Type B pancreatic cell (in vitro differentiated cells): ENCODE data around the gene SLTM. TPM values are rescaled to one million over a fixed set of nuclear protein-coding genes. Genes with fewer than 3 reads are reported as not detected.

Source experiments
- DNase-seq: peaks from one replicate; pipeline ENCODE4 v3.0.0; 2021; ENCODE audit warnings: mixed read lengths; ENCODE audit not compliant: unreplicated experiment; ENCODE audit errors: extremely low spot score
- H3K27ac Mint-ChIP-seq: 2 replicates; pipeline ENCODE4 v1.8.0; 2021; ENCODE audit warnings: mild to moderate bottlenecking, mixed read lengths
- H3K27me3 Mint-ChIP-seq: 2 replicates; pipeline ENCODE4 v1.8.0; 2021; ENCODE audit warnings: mixed read lengths
- H3K36me3 Mint-ChIP-seq: 2 replicates; pipeline ENCODE4 v1.8.0; 2021; ENCODE audit warnings: mixed read lengths
- H3K4me1 Mint-ChIP-seq: one replicate; pipeline ENCODE4 v1.8.0; 2021; ENCODE audit warnings: mixed read lengths; ENCODE audit not compliant: unreplicated experiment
- H3K4me3 Mint-ChIP-seq: 2 replicates; pipeline ENCODE4 v1.8.0; 2021; ENCODE audit warnings: mild to moderate bottlenecking, mixed read lengths
- H3K9me3 Mint-ChIP-seq: 2 replicates; pipeline ENCODE4 v1.8.0; 2021; ENCODE audit warnings: mixed read lengths
- CTCF ChIP-seq: fragments of 200-600 bp; sonication (generic); conservative IDR thresholded peaks from 2 replicates; pipeline ENCODE4 v1.5.0; 2021; ENCODE audit warnings: antibody characterized with exemption, mild to moderate bottlenecking
- total RNA-seq: library from RNA; stranded (reverse); gene quantifications from 2 replicates; pipeline ENCODE4 v1.2.1, GENCODE V29; 2021; ENCODE audit warnings: low replicate concordance

Gene SLTM
- total RNA-seq, 1 donor from 2014 or later = 103 TPM

- Mint-ChIP-seq H3K9me3 (no peaks in the 10 kb centered on the region), H3K27ac (no peak overlapping the region), H3K27me3 (no peaks in the 10 kb centered on the region), H3K36me3 (no peaks in the 10 kb centered on the region), H3K4me1 (no peaks in the 10 kb centered on the region), H3K4me3 (no peak overlapping the region)
- no peak for TF ChIP-seq CTCF
- DNase-seq = no peak
Observed at GRCh38 chr15:58967479-58967878, 34.0 kb upstream of the SLTM start.

- no peak for DNase-seq
- Mint-ChIP-seq H3K9me3 (no peaks in the 10 kb centered on the region), H3K27ac (no peak overlapping the region), H3K4me3 (no peak overlapping the region), H3K36me3 (no peaks in the 10 kb centered on the region), H3K4me1 (no peaks in the 10 kb centered on the region), H3K27me3 (no peaks in the 10 kb centered on the region)
- no peak for TF ChIP-seq CTCF
Observed at GRCh38 chr15:58966698-58967097, 33.2 kb upstream of the SLTM start.

GRCh38 chr15:58962662-58963565 lies 29.4 kb upstream of the SLTM start:
- no peak for DNase-seq

GRCh38 chr15:58962136-58962535 lies 28.7 kb upstream of the SLTM start:
- Mint-ChIP-seq H3K9me3 (no peaks in the 10 kb centered on the region), H3K4me1 (peaks cover 4% of the 10 kb centered on the region), H3K36me3 (no peaks in the 10 kb centered on the region), H3K27me3 (no peaks in the 10 kb centered on the region), H3K27ac (no peak overlapping the region), H3K4me3 (no peak overlapping the region)
- TF ChIP-seq CTCF = no peak
- DNase-seq = no peak

More at GRCh38 chr15:58962662-58963565, 29.4 kb upstream of the SLTM start:
- no peaks in the 10 kb centered on the region for H3K27me3 Mint-ChIP-seq
- no peaks in the 10 kb centered on the region for H3K4me1 Mint-ChIP-seq
- no peak for TF ChIP-seq CTCF
- no peak overlapping the region for H3K4me3 Mint-ChIP-seq
- no peak overlapping the region for H3K27ac Mint-ChIP-seq
- H3K9me3 Mint-ChIP-seq = no peaks in the 10 kb centered on the region
- H3K36me3 Mint-ChIP-seq = no peaks in the 10 kb centered on the region

- Mint-ChIP-seq H3K27me3 (no peaks in the 10 kb centered on the region), H3K27ac (no peak overlapping the region), H3K4me1 (peaks cover 4% of the 10 kb centered on the region), H3K4me3 (no peak overlapping the region), H3K36me3 (no peaks in the 10 kb centered on the region), H3K9me3 (no peaks in the 10 kb centered on the region)
- no peak for TF ChIP-seq CTCF
- DNase-seq = no peak
Observed at GRCh38 chr15:58958811-58959210, 25.3 kb upstream of the SLTM start.
